ENCODE measurements around the gene NTRK2. TPM values are rescaled to one million over a fixed set of nuclear protein-coding genes. Genes with fewer than 3 reads are reported as not detected.

Gene NTRK2
- total RNA-seq, 1 donor from 2014 or later, result 0.07 TPM

GRCh38 chr9:84983749-84984148 is 314.2 kb downstream of the NTRK2 start:
- ATAC-seq (ENCODE audit: low read depth), result no peak
- POLR2A ChIA-PET, result no interaction called here
- Mint-ChIP-seq H3K36me3 (ENCODE audit: low read depth) (no peaks in the 10 kb centered on the region), H3K9me3 (no peaks in the 10 kb centered on the region), H3K4me3 (no peak overlapping the region), H3K27me3 (peaks cover 2% of the 10 kb centered on the region), H3K4me1 (no peaks in the 10 kb centered on the region), H3K27ac (no peak overlapping the region)
- DNase-seq, result no peak
- no peak for TF ChIP-seq CTCF (IDR thresholded peaks at IDR 0.05)
- intact Hi-C loops (cut with micrococcal nuclease), result no loop called here
- CTCF ChIA-PET, result no interaction called here

- TF ChIP-seq CTCF (IDR thresholded peaks at IDR 0.05), result no peak
- Mint-ChIP-seq H3K4me3 (no peak overlapping the region), H3K27ac (no peak overlapping the region), H3K4me1 (no peaks in the 10 kb centered on the region), H3K36me3 (ENCODE audit: low read depth) (no peaks in the 10 kb centered on the region), H3K9me3 (no peaks in the 10 kb centered on the region), H3K27me3 (no peaks in the 10 kb centered on the region)
- ChIA-PET POLR2A (no interaction called here), CTCF (no interaction called here)
- no peak for DNase-seq
- intact Hi-C loops (cut with micrococcal nuclease), result no loop called here
- ATAC-seq (ENCODE audit: low read depth), result no peak
Measured at GRCh38 chr9:84988621-84989020, 319.1 kb downstream of the NTRK2 start.

- Mint-ChIP-seq H3K4me1 (no peaks in the 10 kb centered on the region), H3K27me3 (no peaks in the 10 kb centered on the region), H3K36me3 (ENCODE audit: low read depth) (no peaks in the 10 kb centered on the region), H3K27ac (no peak overlapping the region), H3K4me3 (no peak overlapping the region), H3K9me3 (no peaks in the 10 kb centered on the region)
- TF ChIP-seq CTCF (IDR thresholded peaks at IDR 0.05), result no peak
- no peak for ATAC-seq (ENCODE audit: low read depth)
- POLR2A ChIA-PET, result no interaction called here
- no peak for DNase-seq
- CTCF ChIA-PET, result no interaction called here
- intact Hi-C loops (cut with micrococcal nuclease), result no loop called here
Measured at GRCh38 chr9:84990416-84990815, 320.9 kb downstream of the NTRK2 start.

GRCh38 chr9:84990850-84991513 is 321.5 kb downstream of the NTRK2 start:
- ATAC-seq (ENCODE audit: low read depth), result no peak
- H3K4me1 Mint-ChIP-seq, result no peaks in the 10 kb centered on the region
- H3K4me3 Mint-ChIP-seq, result no peak overlapping the region
- ChIA-PET POLR2A (no interaction called here), CTCF (no interaction called here)
- no peak overlapping the region for H3K27ac Mint-ChIP-seq
- no peaks in the 10 kb centered on the region for H3K27me3 Mint-ChIP-seq
- intact Hi-C loops (cut with micrococcal nuclease), result no loop called here
- TF ChIP-seq CTCF (IDR thresholded peaks at IDR 0.05), result no peak
- H3K36me3 Mint-ChIP-seq (ENCODE audit: low read depth), result no peaks in the 10 kb centered on the region
- no peaks in the 10 kb centered on the region for H3K9me3 Mint-ChIP-seq
- no peak for DNase-seq

GRCh38 chr9:84991514-84991870 is 322.0 kb downstream of the NTRK2 start:
- CTCF ChIA-PET, result no interaction called here
- Mint-ChIP-seq H3K4me1 (no peaks in the 10 kb centered on the region), H3K27me3 (no peaks in the 10 kb centered on the region), H3K27ac (no peak overlapping the region), H3K9me3 (no peaks in the 10 kb centered on the region), H3K4me3 (no peak overlapping the region), H3K36me3 (ENCODE audit: low read depth) (no peaks in the 10 kb centered on the region)
- no peak for ATAC-seq (ENCODE audit: low read depth)
- DNase-seq, result no peak
- POLR2A ChIA-PET, result no interaction called here
- no peak for TF ChIP-seq CTCF (IDR thresholded peaks at IDR 0.05)
- intact Hi-C loops (cut with micrococcal nuclease), result no loop called here

Data from activated B cell treated with CpG ODN at 0.5 μM for 24 hours (primary cell).